ENCODE data around the gene EYS. TPM values are rescaled to one million over a fixed set of nuclear protein-coding genes. Genes with fewer than 3 reads are reported as not detected.

Gene EYS
- polyA plus RNA-seq, 1 of the 3 experiments (the other 2 are of a cell fraction), result 0.05 TPM

- Histone ChIP-seq H4K20me1 (ENCODE audit: insufficient read depth) (no peaks in the 10 kb centered on the region), H3K27ac (ENCODE audit: low read depth in 2 of 2, low read length in 1 of 2) (no peak overlapping the region), H3K9me2 (no peaks in the 10 kb centered on the region), H3K4me2 (no peak overlapping the region), H3K79me2 (ENCODE audit: insufficient read depth) (no peaks in the 10 kb centered on the region), H3K9ac (no peak overlapping the region), H3K27me3 (ENCODE audit: insufficient read depth) (no peaks in the 10 kb centered on the region), H3K4me3 (ENCODE audit: low read depth in 2 of 2, low read length in 1 of 2) (no peak overlapping the region), H3K36me3 (replicated peaks in 1 of 2; ENCODE audit: control insufficient read depth in 1 of 2, insufficient read depth in 2 of 2, low read length in 1 of 2) (no peaks in the 10 kb centered on the region), H3K4me1 (ENCODE audit: control insufficient read depth in 1 of 2, insufficient read depth in 2 of 2, low read depth in 1 of 2, low read length in 1 of 2) (no peaks in the 10 kb centered on the region), H2AFZ (ENCODE audit: low read depth) (no peak overlapping the region), H3F3A (replicated peaks; ENCODE audit: insufficient read depth) (no peaks in the 10 kb centered on the region), H3K9me3 (no peaks in the 10 kb centered on the region)
- WGBS (ENCODE audit: low lambda C conversion rate), result 23% methylated on average over 3 of the region's 3 CpGs
- CTCF ChIA-PET, result no interaction called here
- POLR2A ChIA-PET, result no interaction called here
- no peak for TF ChIP-seq POLR2AphosphoS5 (IDR thresholded peaks at IDR 0.05; ENCODE audit: low read depth, low read length)
- no peak for TF ChIP-seq CHD2 (IDR thresholded peaks at IDR 0.05; ENCODE audit: low read length, partially characterized antibody)
- no peak for TF ChIP-seq FOXJ3 (CRISPR knock-in tag; IDR thresholded peaks at IDR 0.05)
- TF ChIP-seq MXI1 (IDR thresholded peaks at IDR 0.05; ENCODE audit: low read depth, low read length), result no peak
- no peak for TF ChIP-seq RXRA (IDR thresholded peaks at IDR 0.05; ENCODE audit: borderline replicate concordance, low read depth)
- TF ChIP-seq GABPA (IDR thresholded peaks at IDR 0.05; ENCODE audit: low read depth), result no peak
- TF ChIP-seq TAF1 (IDR thresholded peaks at IDR 0.05; ENCODE audit: borderline replicate concordance, low read depth, low read length), result no peak
- TF ChIP-seq RFX5 (IDR thresholded peaks at IDR 0.05; ENCODE audit: low read length), result no peak
- no peak for TF ChIP-seq FOXM1 (IDR thresholded peaks at IDR 0.05; ENCODE audit: low read depth)
- TF ChIP-seq GATA2 (CRISPR knock-in tag; IDR thresholded peaks at IDR 0.05), result no peak
- TF ChIP-seq NRF1 (IDR thresholded peaks at IDR 0.05; ENCODE audit: low read depth, low read length), result no peak
- no peak for TF ChIP-seq ZBTB33 (IDR thresholded peaks at IDR 0.05; ENCODE audit: borderline replicate concordance, low read depth)
- no peak for TF ChIP-seq SIN3A (IDR thresholded peaks at IDR 0.05; ENCODE audit: borderline replicate concordance, low read depth, low read length)
- no peak for TF ChIP-seq YY1 (IDR thresholded peaks at IDR 0.05; ENCODE audit: low read depth)
- no peak for TF ChIP-seq TCF12 (IDR thresholded peaks at IDR 0.05)
- TF ChIP-seq USF2 (IDR thresholded peaks at IDR 0.05; ENCODE audit: borderline replicate concordance, low read depth, low read length), result no peak
- no peak for TF ChIP-seq MEF2A (IDR thresholded peaks at IDR 0.05; ENCODE audit: borderline replicate concordance, low read depth)
- no peak for TF ChIP-seq PBX3 (IDR thresholded peaks at IDR 0.05)
- TF ChIP-seq MAX (IDR thresholded peaks at IDR 0.05; ENCODE audit: low read depth), result no peak
- no peak for DNase-seq
These were observed 928.9 kb downstream of the EYS start for GRCh38 chr6:64777941-64778785.

Measured in SK-N-SH (cell line).